GM12878 (cell line): Measurements from ENCODE around the gene SULT6B1. TPM values are rescaled to one million over a fixed set of nuclear protein-coding genes. Genes with fewer than 3 reads are reported as not detected.
A peak's percentile ranks its signal among the peaks of the same experiment; 100 is the strongest.

Experiments used
- BACH1 ChIP-seq: fragments of 450-650 bp; IDR thresholded peaks from 2 replicates; pipeline ENCODE4 v1.6.1; 2017; ENCODE audit warnings: mild to moderate bottlenecking, borderline replicate concordance
- BHLHE40 ChIP-seq, 2 experiments: fragments of 450-650 bp in 1 of 2; IDR thresholded peaks; 2 replicates each; pipeline ENCODE4 v1.6.1; 2011 to 2017; ENCODE audit warnings: low read depth in 2 of 2, borderline replicate concordance in 1 of 2, improper control_type of control experiment in 1 of 2, low read length in 1 of 2, mild to moderate bottlenecking in 1 of 2
- CREM ChIP-seq: IDR thresholded peaks from 2 replicates; pipeline ENCODE4 v1.6.1; 2014; ENCODE audit warnings: antibody characterized with exemption, low read depth
- GATAD2B ChIP-seq: fragments of 450-650 bp; conservative IDR thresholded peaks from 2 replicates; pipeline ENCODE4 v1.6.1; 2017; ENCODE audit warnings: low read depth, mild to moderate bottlenecking, moderate library complexity
- HDAC6 ChIP-seq: fragments of 200-600 bp; sonication (generic); IDR thresholded peaks from one replicate; pipeline ENCODE4 v1.8.0; 2017; ENCODE audit warnings: antibody characterized with exemption; ENCODE audit not compliant: unreplicated experiment
- NBN ChIP-seq: fragments of 450-650 bp; IDR thresholded peaks from 2 replicates; pipeline ENCODE4 v1.6.1; 2016
- NRF1 ChIP-seq: conservative IDR thresholded peaks from 2 replicates; pipeline ENCODE4 v1.6.1; 2011; ENCODE audit warnings: mild to moderate bottlenecking, low read depth, low read length, improper control_type of control experiment
- SRF ChIP-seq, 2 experiments: IDR thresholded peaks; 2 replicates each; pipeline ENCODE4 v1.6.1; 2011; ENCODE audit warnings: low read depth in 2 of 2, low read length in 2 of 2, mild to moderate bottlenecking in 1 of 2, moderate library complexity in 1 of 2
- YY1 ChIP-seq: IDR thresholded peaks from 2 replicates; pipeline ENCODE4 v1.6.1; 2011; ENCODE audit warnings: low read depth, mild to moderate bottlenecking, low read length
- ZBTB33 ChIP-seq: fragments of 450-650 bp; IDR thresholded peaks from 2 replicates; pipeline ENCODE4 v1.6.1; 2017; ENCODE audit warnings: mild to moderate bottlenecking
- ZBTB40 ChIP-seq: fragments of 450-650 bp; IDR thresholded peaks from 2 replicates; pipeline ENCODE4 v1.6.1; 2016; ENCODE audit warnings: mild to moderate bottlenecking, moderate library complexity, borderline replicate concordance
- ZNF687 ChIP-seq: fragments of 450-650 bp; IDR thresholded peaks from 2 replicates; pipeline ENCODE4 v1.6.1; 2017; ENCODE audit warnings: mild to moderate bottlenecking, moderate library complexity
- polyA plus RNA-seq, 11 experiments: library from polyadenylated mRNA; depleted of rRNA in 4 of 11; unstranded in 6 of 11; stranded (reverse) in 5 of 11; fragments of >200 nt; fragmentation: Nextera tagmentation in 4 of 11; fragmentation: Illumina TruSeq in 1 of 11; extraction: Ambion mirVana in 4 of 11; extraction: Trizol in 1 of 11; gene quantifications; 1 replicate in 1 of 11; 2 replicates in 10 of 11; pipeline versions ENCODE4 v1.2.1 to v1.2.3, GENCODE V29; 2011 to 2016; ENCODE audit warnings: inconsistent platforms in 2 of 11, missing spikeins in 2 of 11, low read depth in 1 of 11
- total RNA-seq, 4 experiments: library from RNA; depleted of rRNA in 3 of 4; stranded (reverse); fragments of >200 nt in 3 of 4; fragmentation: Illumina TruSeq in 1 of 4; extraction: Trizol in 1 of 4; gene quantifications; 2 replicates each; pipeline versions ENCODE4 v1.2.1 to v1.2.3, GENCODE V29; 2013 to 2021

Gene SULT6B1
- total and polyA plus RNA-seq, 10 of the 15 experiments (the other 5 are each of a cell fraction or from before 2014, with no cell fraction given): not detected

GRCh38 chr2:37196320-37197195 lies 8.1 kb upstream of the SULT6B1 start, which contains the start of gene CEBPZOS (continued):
- TF ChIP-seq ZBTB40 (peak; percentile 70; the same call in 1 of the 2 replicates), HDAC6 (no peak), NBN (no peak; the same call in 1 of the 2 replicates), CREM (0 out of 2 replicates have a peak, but pooled peaks have one; percentile 33), YY1 (peak; percentile 24; the same call in 1 of the 2 replicates), BACH1 (peak; percentile 74), ZNF687 (peak; percentile 95), SRF (IDR thresholded peaks at IDR 0.05; ENCODE audit: low read depth in 2 of 2, low read length in 2 of 2) (no peak), BHLHE40 (IDR thresholded peaks at IDR 0.05; ENCODE audit: borderline replicate concordance in 1 of 2, low read depth in 2 of 2, low read length in 1 of 2) (peak; percentile 11 to 71; a peak in 3 of 4 replicates), NRF1 (peak; percentile 67), ZBTB33 (0 out of 2 replicates have a peak, but pooled peaks have one; percentile 59), GATAD2B (peak; percentile 71)
